HepG2 (cell line): ENCODE results near the gene SETD5. TPM values are rescaled to one million over a fixed set of nuclear protein-coding genes. Genes with fewer than 3 reads are reported as not detected.

ENCODE experiments used
- ATAC-seq: fragments of 200-7000 bp; cut with Tn5 transposase; 3 replicates; pipeline ENCODE4 v1.9.1; 2020; ENCODE audit warnings: mild to moderate bottlenecking, moderate library complexity
- BruUV-seq: library from RNA; stranded (reverse); fragments of 400-500 nt; replicated peaks from 2 replicates; lab custom pipeline; 2021; lab: Mats Ljungman, UMichigan
- CTCF ChIA-PET: fragments of 300-600 bp; formaldehyde crosslinking; extraction: SDS; loops from one replicate; lab custom pipeline; 2021; ENCODE audit warnings: low total read pairs, inconsistent platforms, low intra/inter-chr PET ratio; lab: Yijun Ruan, JAX
- POLR2A ChIA-PET: fragments of 350-600 bp; sonication (Branson Sonifier 250); formaldehyde crosslinking; loops from one replicate; lab custom pipeline; 2020; ENCODE audit warnings: antibody characterized with exemption, inconsistent platforms; lab: Yijun Ruan, JAX
- DNase-seq: peaks from one replicate; pipeline ENCODE4 v3.0.0-alpha.2; 2015; ENCODE audit warnings: low spot score
- FAIRE-seq: peaks from 3 replicates; lab custom pipeline; 2011; peaks lifted over from hg19 to GRCh38; lab: Jason Lieb, UNC
- H2AFZ ChIP-seq: one replicate; pipeline ENCODE4 v1.6.1; 2011; ENCODE audit warnings: low read length, inconsistent platforms
- H3K27ac ChIP-seq: fragments of 300-600 bp; 3 replicates; pipeline ENCODE4 v1.8.0; 2011; ENCODE audit warnings: mixed run types, mild to moderate bottlenecking, mixed read lengths, low read length, inconsistent platforms; ENCODE audit not compliant: insufficient read depth; ENCODE audit errors: extremely low read length
- H3K27me3 ChIP-seq, 2 experiments: fragments of 200-600 bp in 1 of 2; 2 replicates in 1 of 2; 3 replicates in 1 of 2; pipeline versions ENCODE4 v1.6.0 to v1.8.0; 2011; ENCODE audit warnings: low read length in 2 of 2, mild to moderate bottlenecking in 2 of 2, moderate library complexity in 2 of 2, inconsistent platforms in 1 of 2; ENCODE audit not compliant: insufficient read depth in 2 of 2, control insufficient read depth in 1 of 2
- H3K36me3 ChIP-seq, 2 experiments: fragments of 200-600 bp in 1 of 2; replicated peaks in 1 of 2; 2 replicates in 1 of 2; 3 replicates in 1 of 2; pipeline versions ENCODE4 v1.5.1 to v1.8.0; 2011; ENCODE audit warnings: low read length in 2 of 2, inconsistent platforms in 1 of 2; ENCODE audit not compliant: insufficient read depth in 2 of 2, control insufficient read depth in 1 of 2
- H3K4me1 ChIP-seq: 2 replicates; pipeline ENCODE4 v1.5.1; 2012; ENCODE audit warnings: low read length, inconsistent platforms; ENCODE audit not compliant: insufficient read depth
- H3K4me2 ChIP-seq: 2 replicates; pipeline ENCODE4 v1.6.0; 2011; ENCODE audit warnings: low read depth, low read length, inconsistent platforms
- H3K4me3 ChIP-seq, 3 experiments: fragments of 200-600 bp in 1 of 3; sonication (generic), shearing (Covaris generic) in 1 of 3; replicated peaks in 1 of 3; 2 replicates each; pipeline ENCODE4 v1.5.1; 2011 to 2016; ENCODE audit warnings: low read length in 3 of 3, inconsistent platforms in 2 of 3, low read depth in 2 of 3, mild to moderate bottlenecking in 2 of 3, control low read depth in 1 of 3, mixed read lengths in 1 of 3; ENCODE audit not compliant: insufficient read depth in 1 of 3
- H3K79me2 ChIP-seq: one replicate; pipeline ENCODE4 v1.6.1; 2011; ENCODE audit warnings: low read length, inconsistent platforms; ENCODE audit not compliant: insufficient read depth
- H3K9ac ChIP-seq: 2 replicates; pipeline ENCODE4 v1.6.0; 2011; ENCODE audit warnings: mild to moderate bottlenecking, low read depth, low read length, inconsistent platforms; ENCODE audit not compliant: insufficient read depth
- H3K9me3 ChIP-seq: 2 replicates; pipeline ENCODE4 v1.5.1; 2012; ENCODE audit warnings: mild to moderate bottlenecking, low read length
- H4K20me1 ChIP-seq: 2 replicates; pipeline ENCODE4 v1.6.0; 2011; ENCODE audit warnings: inconsistent platforms, mild to moderate bottlenecking, low read length, moderate library complexity; ENCODE audit not compliant: insufficient read depth
- EZH2 ChIP-seq: conservative IDR thresholded peaks from 2 replicates; pipeline ENCODE4 v1.6.1; 2012; ENCODE audit warnings: mild to moderate bottlenecking, low read depth, low read length, moderate library complexity
- KDM2A ChIP-seq: sonication (generic); formaldehyde crosslinking; IDR thresholded peaks from 2 replicates; pipeline ENCODE4 v1.4.0; 2020; ENCODE audit warnings: low read depth, missing genetic modification reagents, borderline replicate concordance
- MTA3 ChIP-seq: sonication (generic); formaldehyde crosslinking; IDR thresholded peaks from 2 replicates; pipeline ENCODE4 v1.4.0; 2020; ENCODE audit warnings: missing genetic modification reagents
- NKX3-1 ChIP-seq: sonication (generic); formaldehyde crosslinking; IDR thresholded peaks from 2 replicates; pipeline ENCODE4 v1.5.0; 2020; ENCODE audit warnings: missing genetic modification reagents
- THYN1 ChIP-seq: sonication (generic); formaldehyde crosslinking; IDR thresholded peaks from 2 replicates; pipeline ENCODE4 v1.8.1; 2023; ENCODE audit warnings: low read depth, mild to moderate bottlenecking, moderate library complexity, missing genetic modification reagents, borderline replicate concordance
- ZBTB10 ChIP-seq: sonication (generic); formaldehyde crosslinking; IDR thresholded peaks from 2 replicates; pipeline ENCODE4 v1.4.0; 2020; ENCODE audit warnings: missing genetic modification reagents, borderline replicate concordance
- ZNF33A ChIP-seq: sonication (generic); formaldehyde crosslinking; IDR thresholded peaks from 2 replicates; pipeline ENCODE4 v1.5.1; 2020; ENCODE audit warnings: missing genetic modification reagents, mild to moderate bottlenecking, moderate library complexity, borderline replicate concordance
- ZNF546 ChIP-seq: sonication (generic); formaldehyde crosslinking; conservative IDR thresholded peaks from 2 replicates; pipeline ENCODE4 v1.8.1; 2023; ENCODE audit warnings: mild to moderate bottlenecking, missing genetic modification reagents
- ZNF878 ChIP-seq: sonication (generic); formaldehyde crosslinking; IDR thresholded peaks from 2 replicates; pipeline ENCODE4 v1.8.1; 2023; ENCODE audit warnings: mild to moderate bottlenecking, missing genetic modification reagents, moderate library complexity
- ZNF883 ChIP-seq: sonication (generic); formaldehyde crosslinking; IDR thresholded peaks from 2 replicates; pipeline ENCODE4 v1.5.1; 2020; ENCODE audit warnings: mild to moderate bottlenecking, missing genetic modification reagents; ENCODE audit errors: not compliant biosample characterization
- WGBS: methylation state at CpG from one replicate; pipeline ENCODE4 v1.1.6; 2017; ENCODE audit warnings: low lambda C conversion rate; 5-methylcytosine and 5-hydroxymethylcytosine counted together
- in situ Hi-C: cut with HindIII; loops from 2 replicates; pipeline ENCODE4 v1.10.0; 2017; ENCODE audit warnings: low pct_unique_long_range_greater_than_20kb; ENCODE audit not compliant: extremely low pct_ligation_motif_present
- intact Hi-C: fragments of 100-400 bp; cut with micrococcal nuclease; formaldehyde crosslinking; loops from one replicate; pipeline ENCODE4 v1.10.0; 2022; ENCODE audit not compliant: unreplicated experiment
- polyA plus RNA-seq, 8 experiments: library from polyadenylated mRNA; depleted of rRNA in 3 of 8; stranded (reverse) in 7 of 8; unstranded in 1 of 8; fragments of >200 nt; fragmentation: Illumina TruSeq in 4 of 8; extraction: Trizol in 4 of 8; gene quantifications; 2 replicates each; pipeline versions ENCODE4 v1.2.1 to v1.2.3, GENCODE V29; 2011 to 2016; ENCODE audit warnings: low read depth in 4 of 8, missing spikeins in 1 of 8, mixed read lengths in 1 of 8; ENCODE audit not compliant: insufficient read depth in 1 of 8
- total RNA-seq, 5 experiments: library from RNA; depleted of rRNA; stranded (reverse); fragments of >200 nt; fragmentation: Illumina TruSeq; extraction: Trizol; gene quantifications; 2 replicates each; pipeline ENCODE4 v1.2.3, GENCODE V29; 2016; ENCODE audit warnings: low read depth in 1 of 5

SETD5 gene
- total and polyA plus RNA-seq, 2 of the 13 experiments (the other 11 are each of a cell fraction or from before 2014, with no cell fraction given), result 46.8 to 95.8 TPM

DNA sequence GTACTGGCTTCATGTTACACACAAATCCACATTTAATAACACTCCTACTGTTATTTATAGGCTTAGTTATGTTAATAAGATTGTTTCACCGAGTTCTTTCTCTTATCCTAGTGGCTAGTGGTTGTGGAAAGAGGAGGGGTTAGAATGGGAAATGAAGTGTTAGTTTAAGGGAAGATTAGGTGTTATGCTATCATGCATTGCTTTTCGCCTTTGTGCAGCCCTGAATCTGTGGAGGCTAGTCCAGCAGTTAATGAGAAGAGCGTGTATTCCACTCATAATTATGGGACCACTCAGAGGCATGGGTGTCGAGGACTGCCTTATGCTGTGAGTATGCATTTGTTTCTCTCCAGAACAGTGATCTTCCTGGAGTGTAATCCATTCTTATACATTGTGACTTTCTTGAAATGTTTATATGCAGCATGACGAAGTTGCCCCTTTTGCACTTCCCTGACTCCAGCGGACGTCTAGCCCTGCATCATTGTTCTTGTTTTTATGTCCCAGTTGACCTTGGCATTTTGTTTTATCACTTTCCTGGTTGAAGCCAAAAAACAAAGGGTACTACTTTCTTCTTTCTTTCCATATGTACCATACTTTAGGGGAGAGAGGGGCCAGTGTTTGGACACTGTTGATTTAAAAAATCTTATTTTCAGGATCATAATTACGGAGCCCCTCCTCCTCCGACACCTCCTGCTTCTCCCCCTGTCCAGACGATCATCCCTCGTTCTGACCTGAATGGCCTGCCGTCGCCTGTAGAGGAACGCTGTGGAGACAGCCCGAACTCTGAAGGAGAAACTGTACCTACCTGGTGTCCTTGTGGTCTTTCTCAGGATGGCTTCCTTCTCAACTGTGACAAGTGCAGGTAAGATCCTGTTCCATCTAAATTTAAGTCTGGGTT lies 36.5 kb downstream of the SETD5 start:
- POLR2A ChIA-PET, result no interaction called here
- 96% methylated on average over 15 of the region's 15 CpGs for WGBS
- Histone ChIP-seq H3K4me1 (peaks cover 5% of the 10 kb centered on the region), H3K4me2 (no peak overlapping the region), H2AFZ (no peak overlapping the region), H3K27me3 (no peaks in the 10 kb centered on the region), H3K9me3 (no peaks in the 10 kb centered on the region), H3K9ac (no peak overlapping the region), H3K36me3 (peaks cover 31 to 88% of the 10 kb centered on the region in 2 experiments), H3K4me3 (no peak overlapping the region), H3K79me2 (peaks cover 60% of the 10 kb centered on the region), H4K20me1 (peaks cover 4% of the 10 kb centered on the region), H3K27ac (no peak overlapping the region)
- no peak for TF ChIP-seq ZNF546 (CRISPR knock-in tag)
- no peak for TF ChIP-seq KDM2A (CRISPR knock-in tag)
- no peak for TF ChIP-seq NKX3-1
- TF ChIP-seq ZBTB10, result no peak
- TF ChIP-seq ZNF33A (CRISPR knock-in tag), result no peak
- no peak for TF ChIP-seq MTA3 (CRISPR knock-in tag)
- no peak for TF ChIP-seq THYN1 (CRISPR knock-in tag)
- no peak for TF ChIP-seq ZNF883
- TF ChIP-seq ZNF878, result no peak
- TF ChIP-seq EZH2, result no peak
- CTCF ChIA-PET, result no interaction called here
- ATAC-seq (no peak), FAIRE-seq (no peak), DNase-seq (no peak)
- intact Hi-C loops, result no loop called here
- in situ Hi-C loops, result no loop called here
- BruUV-seq, result no TSS peak
